ENCODE measurements around the gene KIF25.
"Not testable (repeated sequence)": the region's sequence is repeated elsewhere in the genome, so short reads cannot be mapped to it uniquely, and the experiment has no call there.

Gene KIF25

GRCh38 chr6:168073937-168074730 is 76.7 kb downstream of the KIF25 start:
- no peak for DNase-seq (ENCODE audit: low read depth, low spot score)
- H3K4me3 ChIP-seq (ENCODE audit: low read length) = no peak overlapping the region

DNA sequence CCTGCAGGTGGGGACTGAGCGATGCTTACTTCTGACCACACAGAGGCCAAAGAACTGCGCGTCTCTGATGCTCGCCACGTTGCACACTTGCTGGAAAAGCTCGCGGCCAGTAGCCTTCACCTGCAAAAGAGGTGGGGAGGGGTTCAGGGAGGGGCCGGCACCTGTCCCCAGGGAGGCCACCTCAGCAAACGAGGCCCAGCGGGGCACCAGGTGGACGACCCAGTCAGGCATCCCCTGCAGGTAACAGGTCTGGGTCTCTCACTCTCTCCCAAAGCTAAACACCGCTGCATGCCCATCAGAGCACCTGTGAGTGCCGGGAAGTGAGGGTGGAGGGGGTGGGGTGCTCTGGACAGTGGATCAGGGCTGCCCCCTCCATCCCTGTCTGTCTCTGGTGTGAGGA is 77.7 kb downstream of the KIF25 start:
- DNase-seq (ENCODE audit: low read depth, low spot score) = no peak
- H3K4me3 ChIP-seq (ENCODE audit: low read length) = no peak overlapping the region

GRCh38 chr6:168075787-168076202 is 78.3 kb downstream of the KIF25 start:
- no peak for DNase-seq (ENCODE audit: low read depth, low spot score)
- H3K4me3 ChIP-seq (ENCODE audit: low read length) = no peak overlapping the region

GRCh38 chr6:168077401-168077800 is 79.9 kb downstream of the KIF25 start:
- peak; percentile 63 for DNase-seq (ENCODE audit: low read depth, low spot score)

DNA sequence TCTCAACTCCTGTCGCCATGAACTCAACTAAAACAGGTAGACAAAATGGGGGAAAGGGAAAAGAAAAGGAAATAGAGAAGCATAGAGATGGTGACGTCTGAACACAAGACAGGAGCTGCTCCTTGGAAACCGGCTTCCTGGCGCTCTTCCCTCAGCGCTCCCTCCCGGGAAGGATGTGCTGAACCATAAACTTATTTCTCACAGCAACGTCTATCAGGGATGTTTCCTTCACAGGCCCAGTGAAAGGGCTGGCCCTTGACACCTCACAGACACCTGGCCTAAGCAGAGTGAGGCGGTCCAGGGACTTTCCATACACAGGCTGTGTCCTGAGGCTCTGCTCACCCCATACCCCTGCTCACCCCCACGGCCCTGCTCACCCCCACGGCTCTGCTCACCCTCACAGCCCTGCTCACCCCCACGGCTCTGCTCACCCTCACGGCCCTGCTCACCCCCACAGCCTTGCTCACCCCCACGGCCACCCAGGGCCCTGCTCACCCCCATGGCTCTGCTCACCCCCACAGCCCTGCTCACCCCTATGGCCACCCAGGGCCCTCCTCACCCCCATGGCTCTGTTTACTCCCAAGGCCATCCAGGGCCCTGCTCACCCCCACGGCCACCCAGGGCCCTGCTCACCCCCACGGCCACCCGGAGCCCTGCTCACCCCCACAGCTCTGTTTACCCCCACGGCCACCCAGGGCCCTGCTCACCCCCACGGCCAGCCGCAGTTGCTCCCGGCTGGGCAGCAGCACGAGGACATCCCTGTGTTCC is 80.9 kb downstream of the KIF25 start:
- H3K4me3 ChIP-seq (ENCODE audit: low read length) = no peak overlapping the region
- DNase-seq (ENCODE audit: low read depth, low spot score) = no peak

More at GRCh38 chr6:168077401-168077800, 79.9 kb downstream of the KIF25 start:
- H3K4me3 ChIP-seq (ENCODE audit: low read length) = not testable (repeated sequence)

DNA sequence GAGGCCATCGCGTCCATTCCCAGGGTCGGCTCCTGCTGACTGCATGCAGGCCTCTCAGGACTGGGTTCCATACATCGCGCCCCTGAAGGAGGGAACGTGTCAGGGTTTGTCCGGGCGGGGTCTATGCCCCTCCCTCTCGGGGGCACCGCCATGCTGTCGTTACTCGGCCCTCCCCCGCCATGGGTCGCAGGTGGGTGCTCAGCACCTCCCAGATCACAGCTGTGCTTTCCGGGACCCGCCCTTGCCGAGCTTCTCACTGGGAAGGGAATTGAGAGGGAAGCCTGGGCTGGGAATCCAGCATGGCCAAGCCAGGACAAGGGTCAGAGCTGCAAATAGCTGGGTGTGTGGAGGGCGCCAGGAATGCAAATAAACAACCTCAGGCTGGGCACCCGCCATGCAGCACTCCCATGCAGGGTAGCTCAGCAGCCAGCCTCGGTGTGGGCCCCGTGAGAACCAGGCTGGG is 81.5 kb downstream of the KIF25 start, which contains the start of gene FRMD1:
Gene FRMD1 (minus strand): TSS at position 270 of the 463 bp plus-strand sequence. CDS start 118 bp downstream, at position 152.
- no peak for DNase-seq (ENCODE audit: low read depth, low spot score)
- no peak within 1 kb of the TSS for H3K4me3 ChIP-seq (ENCODE audit: low read length)

DNA sequence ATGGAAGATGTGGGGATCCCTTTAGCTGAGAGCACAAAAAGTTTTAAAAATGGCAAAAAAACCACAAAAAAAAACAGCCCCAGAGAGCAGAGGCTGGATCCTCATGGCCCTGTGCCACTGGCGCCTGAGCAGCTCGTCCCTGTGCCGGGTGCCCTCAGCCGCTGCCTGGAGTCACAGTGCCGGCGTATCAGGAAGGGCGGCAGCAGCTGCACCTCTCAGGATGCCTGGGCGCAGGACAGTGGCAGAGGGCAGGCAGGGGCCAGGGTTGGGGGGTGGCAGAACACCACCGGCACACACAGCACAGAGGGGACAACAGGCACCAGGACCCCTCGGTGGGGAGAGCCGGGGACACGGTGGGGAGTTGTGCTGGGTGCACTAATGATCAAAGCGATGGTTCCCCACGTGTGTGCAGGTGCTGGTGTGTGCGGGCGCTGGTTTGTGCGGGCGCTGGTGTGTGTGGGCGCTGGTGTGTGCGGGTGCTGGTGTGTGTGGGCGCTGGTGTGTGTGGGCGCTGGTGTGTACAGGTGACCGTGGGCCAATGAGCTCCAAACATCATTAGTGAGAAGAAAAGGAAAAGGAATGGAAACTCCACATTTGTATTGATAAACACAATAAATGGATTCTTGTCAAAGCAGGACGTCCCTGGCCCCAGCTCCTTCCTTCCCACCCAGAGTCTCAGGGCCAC is 83.1 kb downstream of the KIF25 start:
- DNase-seq (ENCODE audit: low read depth, low spot score) = no peak
- H3K4me3 ChIP-seq (ENCODE audit: low read length) = no peak overlapping the region

DNA sequence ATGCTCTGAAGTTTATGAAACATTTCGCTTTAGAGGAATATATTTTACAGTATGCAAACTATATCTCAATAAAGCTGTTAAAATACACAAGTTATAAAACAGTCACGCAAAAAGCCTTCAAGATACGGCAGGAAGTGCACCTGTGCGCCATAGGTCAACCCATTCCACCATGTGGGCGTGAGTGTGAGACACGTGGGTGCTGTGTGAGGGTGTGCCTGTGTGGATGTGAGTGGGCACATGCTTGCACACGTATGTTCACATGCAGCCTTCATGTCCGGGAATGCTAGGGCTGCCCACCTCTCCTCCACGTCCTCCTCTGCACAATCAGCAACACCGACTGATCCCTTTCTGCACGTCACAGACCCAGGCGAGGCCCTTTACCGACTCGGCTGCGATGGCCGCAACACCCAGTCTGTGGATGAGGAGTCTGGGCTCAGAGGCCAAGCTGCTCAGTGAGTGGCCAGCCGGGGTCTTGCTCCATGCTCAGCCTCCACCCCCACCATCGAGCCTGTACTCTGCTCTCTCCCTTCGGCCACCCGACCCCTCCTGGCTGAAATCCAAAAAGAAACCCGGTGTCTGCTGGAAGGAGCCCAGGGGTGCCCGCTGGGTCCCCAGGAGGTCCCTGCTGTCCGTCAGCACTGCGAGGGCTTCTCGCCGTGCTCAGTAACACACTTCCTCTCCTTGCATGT is 84.5 kb downstream of the KIF25 start:
- DNase-seq (ENCODE audit: low read depth, low spot score) = no peak

DNA sequence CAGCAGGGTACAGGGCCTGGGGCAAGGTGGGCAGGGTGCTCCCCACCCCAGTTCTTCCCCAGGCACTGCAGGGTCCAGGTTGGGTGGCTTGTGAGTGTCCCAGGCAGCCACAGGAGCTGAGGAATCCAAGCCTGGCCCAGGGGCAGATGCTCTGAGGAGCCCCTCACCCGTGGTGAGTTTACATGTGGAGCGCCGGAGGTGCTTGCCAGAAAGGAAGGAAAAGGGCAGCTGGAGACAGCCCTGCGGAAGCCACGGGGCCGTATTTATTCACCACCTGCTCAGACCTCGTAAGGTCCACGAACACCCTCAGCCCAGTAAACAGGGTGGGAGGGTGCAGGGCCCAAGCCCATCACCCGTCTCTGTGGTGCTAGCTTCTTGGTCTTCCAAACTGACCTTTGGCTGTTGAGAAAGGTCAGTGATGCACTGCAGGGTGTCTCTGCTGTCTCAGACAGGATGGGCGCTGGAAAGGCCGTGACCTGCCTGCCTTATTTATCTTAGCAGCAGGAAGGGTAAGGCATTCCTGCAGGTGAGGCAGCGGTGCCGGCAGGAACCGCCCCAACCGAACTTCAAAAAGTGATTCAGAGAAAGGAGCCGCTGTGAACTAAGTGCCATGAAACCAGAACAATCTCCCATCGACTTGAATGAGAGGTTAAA is 85.5 kb downstream of the KIF25 start:
- H3K4me3 ChIP-seq (ENCODE audit: low read length) = no peak overlapping the region
- no peak for DNase-seq (ENCODE audit: low read depth, low spot score)

More for the DNA sequence above, 84.5 kb downstream of the KIF25 start:
- no peak overlapping the region for H3K4me3 ChIP-seq (ENCODE audit: low read length)

- H3K4me3 ChIP-seq (ENCODE audit: low read length) = no peak overlapping the region
- DNase-seq (ENCODE audit: low read depth, low spot score) = no peak
Observed at GRCh38 chr6:168083514-168083885, 86.0 kb downstream of the KIF25 start.

DNA sequence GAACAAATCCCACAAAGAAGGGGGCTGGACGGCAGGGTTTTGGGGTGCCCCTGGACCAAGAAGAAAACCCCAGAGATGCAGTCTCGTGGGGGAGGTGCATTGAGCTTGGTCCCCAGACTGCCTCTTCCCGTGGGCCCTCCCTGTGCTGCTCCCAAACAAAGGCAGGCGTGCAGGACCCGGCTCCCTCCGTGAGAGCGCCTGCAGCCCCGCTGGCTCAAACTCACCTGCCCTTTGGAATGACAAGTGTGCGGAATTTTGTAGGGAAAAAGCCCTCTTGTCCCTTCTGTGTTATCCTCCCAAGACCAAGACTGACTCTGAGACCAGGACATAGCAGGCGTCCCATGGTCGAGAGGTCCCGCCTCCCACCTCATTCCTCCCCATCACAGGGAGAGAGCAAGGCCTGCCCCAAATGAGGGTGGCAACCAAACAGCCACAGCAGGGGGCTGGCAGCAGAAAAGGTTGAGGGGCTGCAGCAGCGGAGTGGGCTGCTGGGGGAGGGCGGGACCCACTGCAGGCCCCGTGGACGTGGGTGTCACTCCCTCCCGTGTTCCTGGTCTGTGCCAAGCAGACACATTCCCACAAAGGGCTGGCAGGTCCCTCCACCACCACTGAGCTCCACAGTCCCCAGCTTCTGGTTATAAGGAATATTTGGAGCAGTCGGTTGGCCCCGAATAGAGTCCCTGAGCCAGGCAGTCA is 87.1 kb downstream of the KIF25 start:
- no peak overlapping the region for H3K4me3 ChIP-seq (ENCODE audit: low read length)
- no peak for DNase-seq (ENCODE audit: low read depth, low spot score)

- H3K4me3 ChIP-seq (ENCODE audit: low read length) = no peak overlapping the region
- DNase-seq (ENCODE audit: low read depth, low spot score) = no peak
Observed at GRCh38 chr6:168086066-168086465, 88.6 kb downstream of the KIF25 start.

GRCh38 chr6:168086616-168087015 is 89.1 kb downstream of the KIF25 start:
- no peak overlapping the region for H3K4me3 ChIP-seq (ENCODE audit: low read length)
- DNase-seq (ENCODE audit: low read depth, low spot score) = no peak

DNA sequence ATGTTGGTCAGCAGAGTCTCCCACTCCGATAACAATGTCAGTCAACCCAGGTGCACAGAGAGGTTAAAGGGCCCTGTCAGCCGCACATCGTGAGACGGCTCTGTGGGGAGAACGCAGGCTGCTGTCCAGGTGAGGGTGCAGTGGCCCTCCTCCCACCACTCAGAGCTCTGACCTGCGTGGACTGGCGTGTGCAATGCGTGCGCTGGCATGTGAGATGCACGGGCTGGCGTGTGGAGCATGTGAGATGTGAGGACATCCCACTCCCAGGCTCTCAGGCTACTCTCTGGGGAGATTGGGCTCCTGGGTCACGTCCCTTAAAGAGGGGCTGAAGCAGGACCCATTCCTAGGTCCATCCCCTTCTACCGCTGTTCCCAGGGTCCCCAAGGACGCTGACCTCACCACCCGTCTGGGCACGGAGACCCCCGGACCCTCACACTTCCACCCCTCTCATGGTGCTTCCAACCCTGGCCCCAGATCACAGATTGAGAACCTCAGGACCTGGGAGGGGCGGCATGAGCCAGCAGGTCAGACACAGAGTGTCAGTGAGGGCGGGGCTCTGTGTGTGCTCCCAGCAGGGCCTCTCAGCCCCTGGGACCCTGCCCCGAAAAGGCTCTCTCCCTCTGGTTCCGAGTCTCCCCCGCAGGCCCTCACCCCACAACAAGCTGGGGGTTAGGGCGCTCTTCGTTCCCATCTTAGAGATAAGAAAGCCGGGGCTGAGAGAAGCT is 90.1 kb downstream of the KIF25 start:
- no peak overlapping the region for H3K4me3 ChIP-seq (ENCODE audit: low read length)
- no peak for DNase-seq (ENCODE audit: low read depth, low spot score)

- no peak for DNase-seq (ENCODE audit: low read depth, low spot score)
- H3K4me3 ChIP-seq (ENCODE audit: low read length) = no peak overlapping the region
Observed at GRCh38 chr6:168088161-168089053, 90.9 kb downstream of the KIF25 start.

- DNase-seq (ENCODE audit: low read depth, low spot score) = no peak
- no peak overlapping the region for H3K4me3 ChIP-seq (ENCODE audit: low read length)
Observed at GRCh38 chr6:168089186-168090063, 92.0 kb downstream of the KIF25 start.
